Central memory CD8-positive, alpha-beta T cell (primary cell): ENCODE measurements around the gene ZNF148.

Experiments
- ATAC-seq: fragments of 150-1000 bp; cut with Tn5 transposase; replicated peaks from 2 replicates; pipeline ENCODE4 v1.10.0; 2022; ENCODE audit warnings: mild to moderate bottlenecking, moderate FRiP score, moderate number of reproducible peaks; ENCODE audit not compliant: poor library complexity, severe bottlenecking; ENCODE audit errors: extremely low read depth
- DNase-seq, 2 donors: peaks; one replicate each; pipeline ENCODE4 v3.0.0; 2021; ENCODE audit warnings: low spot score in 2 of 2
- H3K27ac Mint-ChIP-seq: one replicate; pipeline ENCODE4 v1.8.0; 2022; ENCODE audit warnings: low read depth, mild to moderate bottlenecking, moderate library complexity, mixed read lengths
- H3K27me3 Mint-ChIP-seq: one replicate; pipeline ENCODE4 v1.8.0; 2022; ENCODE audit warnings: mixed read lengths
- H3K36me3 Mint-ChIP-seq: one replicate; pipeline ENCODE4 v1.8.0; 2022; ENCODE audit warnings: mild to moderate bottlenecking, moderate library complexity, mixed read lengths; ENCODE audit not compliant: insufficient read depth
- H3K4me1 Mint-ChIP-seq: one replicate; pipeline ENCODE4 v1.8.0; 2022; ENCODE audit warnings: mixed read lengths
- H3K4me3 Mint-ChIP-seq: one replicate; pipeline ENCODE4 v1.8.0; 2022; ENCODE audit warnings: mild to moderate bottlenecking, moderate library complexity, mixed read lengths
- H3K9me3 Mint-ChIP-seq: one replicate; pipeline ENCODE4 v1.8.0; 2022; ENCODE audit warnings: mixed read lengths

ZNF148 gene

DNA sequence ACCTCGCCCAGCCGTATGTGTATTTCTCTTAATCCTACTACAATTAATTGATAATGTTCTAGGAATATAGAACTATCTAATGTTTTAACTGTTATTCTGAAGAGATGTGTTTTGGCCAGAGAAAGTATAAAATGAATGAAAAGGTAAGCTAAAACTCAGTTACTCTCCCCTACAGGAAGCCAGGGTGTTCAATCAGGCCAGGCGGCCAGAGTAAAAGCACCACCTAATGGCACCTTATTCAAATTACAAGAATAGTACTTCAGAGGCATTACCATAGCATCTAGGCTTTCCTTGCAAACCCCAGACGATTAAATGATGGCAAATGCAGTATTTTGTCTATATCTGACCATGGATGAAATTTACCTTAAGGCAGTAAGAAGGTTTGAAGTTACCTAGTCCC is 172.9 kb downstream of the ZNF148 start:
- H3K36me3 Mint-ChIP-seq = no peaks in the 10 kb centered on the region
- H3K4me3 Mint-ChIP-seq = no peak overlapping the region
- DNase-seq = no peak
- no peak for ATAC-seq
- H3K27me3 Mint-ChIP-seq = no peaks in the 10 kb centered on the region
- no peaks in the 10 kb centered on the region for H3K4me1 Mint-ChIP-seq
- H3K9me3 Mint-ChIP-seq = no peaks in the 10 kb centered on the region
- H3K27ac Mint-ChIP-seq = no peak overlapping the region

DNA sequence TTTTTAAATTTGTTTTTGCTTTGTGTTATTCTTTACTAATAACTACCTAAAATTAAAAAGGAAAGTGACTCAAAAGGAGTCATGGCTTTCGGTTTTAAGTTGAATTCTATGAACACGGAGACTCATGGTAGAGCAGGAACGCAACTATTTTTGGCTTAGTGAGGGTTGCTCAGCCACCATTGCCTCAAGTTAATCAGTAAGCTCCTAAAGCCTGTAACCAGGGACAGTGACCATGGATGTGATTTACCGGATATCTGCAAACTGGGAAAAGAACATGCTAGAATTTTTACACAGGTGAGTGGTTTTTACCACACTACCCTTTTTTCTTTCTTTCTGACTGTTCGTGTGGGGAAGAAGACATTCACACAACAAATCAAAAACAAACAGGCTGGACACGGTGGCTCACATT is 174.4 kb downstream of the ZNF148 start:
- Mint-ChIP-seq H3K27me3 (no peaks in the 10 kb centered on the region), H3K27ac (no peak overlapping the region), H3K4me1 (no peaks in the 10 kb centered on the region), H3K9me3 (no peaks in the 10 kb centered on the region), H3K4me3 (no peak overlapping the region), H3K36me3 (no peaks in the 10 kb centered on the region)
- ATAC-seq = no peak
- no peak for DNase-seq

DNA sequence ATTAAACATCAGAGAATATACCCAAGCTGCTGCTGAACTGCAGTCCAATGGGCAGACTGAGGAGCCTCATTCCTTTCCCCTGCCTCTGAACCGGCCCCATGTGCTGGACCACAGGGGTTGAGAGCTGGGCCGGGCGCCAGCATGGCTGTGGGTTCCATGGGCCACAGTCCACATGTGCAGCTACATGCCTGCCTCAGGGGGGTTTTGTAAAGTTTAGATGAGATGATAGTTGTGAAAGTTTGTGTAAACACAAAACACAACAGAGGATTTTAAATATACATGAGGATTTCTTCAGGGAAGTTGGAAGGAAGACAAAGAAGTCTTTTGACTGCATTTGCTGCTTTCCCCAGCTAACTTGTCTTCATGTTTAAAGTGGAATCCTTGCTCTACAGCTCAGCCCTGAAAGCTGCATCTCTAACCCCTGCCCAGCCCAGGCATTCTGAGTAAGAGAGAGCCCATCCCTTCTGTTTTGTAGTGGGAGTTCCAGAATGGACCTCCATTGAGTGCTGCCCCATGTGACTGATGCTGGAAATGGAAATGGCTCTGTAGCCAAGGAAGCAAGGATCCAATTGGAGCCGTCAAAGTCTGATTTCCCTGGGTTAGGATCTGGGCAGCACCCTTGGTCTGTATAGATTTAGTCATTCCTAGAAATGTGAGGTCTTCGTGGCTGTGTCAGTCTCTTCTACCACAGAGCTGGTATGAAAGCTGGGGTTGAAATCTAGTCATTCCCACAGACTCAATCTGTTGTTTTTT is 180.1 kb downstream of the ZNF148 start:
- DNase-seq (no peak), ATAC-seq (no peak)
- no peak overlapping the region for H3K27ac Mint-ChIP-seq
- no peak overlapping the region for H3K4me3 Mint-ChIP-seq
- no peaks in the 10 kb centered on the region for H3K9me3 Mint-ChIP-seq
- no peaks in the 10 kb centered on the region for H3K4me1 Mint-ChIP-seq
- H3K36me3 Mint-ChIP-seq = no peaks in the 10 kb centered on the region
- H3K27me3 Mint-ChIP-seq = no peaks in the 10 kb centered on the region

DNA sequence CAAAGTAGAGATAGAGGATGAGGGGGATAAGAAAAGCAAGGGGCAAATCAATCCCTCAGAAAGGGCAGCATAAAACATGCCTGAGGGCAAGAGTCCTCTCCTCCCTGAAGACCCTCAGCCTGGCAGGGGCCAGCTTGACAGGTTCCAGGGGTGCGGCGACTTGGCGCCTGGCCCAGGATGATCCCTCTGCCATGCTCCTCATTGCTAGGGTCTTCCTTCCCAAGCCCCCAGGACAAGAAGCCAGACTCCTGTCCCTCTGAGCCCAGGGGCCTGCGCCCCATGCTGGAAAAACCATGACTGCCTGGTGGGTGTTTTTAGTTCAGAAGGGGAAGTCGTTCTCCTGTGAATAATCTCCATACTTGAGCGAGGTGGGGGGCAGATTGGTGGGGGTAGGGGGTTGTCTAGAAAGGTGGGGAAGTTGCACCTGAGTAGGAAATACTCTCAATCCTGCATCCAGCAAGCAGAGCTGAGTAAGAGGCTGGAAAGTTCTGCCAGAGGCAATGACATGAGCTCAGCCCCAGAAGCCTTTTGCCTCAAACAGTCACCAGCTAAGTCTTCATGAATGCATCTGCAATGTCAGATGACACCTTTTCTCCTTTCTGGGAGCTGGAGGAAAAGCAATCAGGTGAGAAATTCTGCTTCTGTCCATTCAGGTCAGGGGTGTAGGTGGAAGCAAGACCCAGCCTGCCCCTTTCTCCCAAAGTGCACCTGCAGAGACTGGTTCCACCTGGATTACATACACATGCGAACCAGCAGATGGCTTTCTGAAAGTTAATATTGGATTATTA is 180.9 kb downstream of the ZNF148 start:
- Mint-ChIP-seq H3K36me3 (no peaks in the 10 kb centered on the region), H3K27me3 (no peaks in the 10 kb centered on the region), H3K9me3 (no peaks in the 10 kb centered on the region), H3K4me3 (no peak overlapping the region), H3K27ac (no peak overlapping the region), H3K4me1 (no peaks in the 10 kb centered on the region)
- ATAC-seq (no peak), DNase-seq (no peak)

DNA sequence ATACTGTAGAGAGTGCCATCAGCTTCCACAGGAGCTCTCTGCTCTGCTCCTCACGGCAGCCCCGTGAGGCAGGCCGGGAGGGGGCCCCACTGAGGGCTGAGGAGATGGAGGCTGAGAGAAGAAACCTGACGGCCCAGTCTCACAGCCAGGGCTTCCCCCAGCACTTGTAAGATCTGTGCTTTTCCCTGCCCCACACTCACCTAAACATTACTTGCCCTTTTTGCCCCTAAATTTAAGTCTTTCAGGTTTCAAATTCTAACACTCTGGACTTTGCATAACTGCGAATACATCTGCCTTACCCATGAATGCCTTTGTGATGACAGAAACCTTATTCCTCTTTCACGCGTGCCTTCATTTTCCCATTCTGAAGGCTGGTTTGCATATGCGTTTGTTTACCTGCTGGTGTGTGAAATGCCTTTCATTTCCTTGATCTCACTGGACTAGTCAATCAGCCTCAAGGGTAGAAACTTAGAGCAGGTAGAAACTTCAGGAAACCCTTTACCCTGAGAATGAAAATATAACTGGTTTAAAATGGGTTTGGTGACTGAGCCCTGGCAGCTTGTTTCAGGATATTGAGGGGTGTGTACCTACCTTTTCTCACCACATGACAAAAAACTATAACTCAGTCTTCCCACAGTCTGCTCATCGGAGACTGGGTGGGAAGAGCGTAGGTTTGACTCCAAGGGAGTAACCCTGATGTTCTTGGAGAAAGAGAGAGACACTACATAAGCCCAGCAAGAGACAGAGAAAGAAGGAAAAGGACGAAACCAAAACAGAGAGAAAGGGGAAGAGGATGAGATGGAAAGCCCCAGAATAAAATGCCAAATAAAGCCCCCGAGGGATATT is 182.7 kb downstream of the ZNF148 start:
- no peaks in the 10 kb centered on the region for H3K36me3 Mint-ChIP-seq
- H3K27me3 Mint-ChIP-seq = no peaks in the 10 kb centered on the region
- no peak overlapping the region for H3K27ac Mint-ChIP-seq
- ATAC-seq (no peak), DNase-seq (no peak)
- H3K4me1 Mint-ChIP-seq = no peaks in the 10 kb centered on the region
- no peak overlapping the region for H3K4me3 Mint-ChIP-seq
- H3K9me3 Mint-ChIP-seq = no peaks in the 10 kb centered on the region

DNA sequence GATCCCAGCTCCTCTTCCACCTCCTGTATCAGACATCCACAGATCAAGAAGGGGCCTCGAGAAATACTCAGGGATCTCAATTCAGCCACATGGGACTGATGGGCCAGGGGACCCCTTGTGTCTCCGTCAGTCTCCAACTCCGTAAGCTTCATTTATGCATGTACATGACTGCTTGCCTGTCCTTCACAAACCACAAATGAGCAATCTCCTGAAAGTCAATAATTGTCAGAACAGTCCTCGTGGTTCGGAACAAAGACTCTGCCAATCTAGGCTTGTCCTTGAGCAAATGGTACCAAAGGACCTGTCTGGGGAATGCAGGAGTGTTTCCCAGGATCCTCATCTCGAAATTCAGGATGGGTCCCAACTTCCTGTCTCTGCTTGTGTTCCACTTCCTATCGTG is 183.4 kb downstream of the ZNF148 start:
- Mint-ChIP-seq H3K36me3 (no peaks in the 10 kb centered on the region), H3K9me3 (no peaks in the 10 kb centered on the region), H3K4me1 (no peaks in the 10 kb centered on the region), H3K27me3 (no peaks in the 10 kb centered on the region), H3K27ac (no peak overlapping the region), H3K4me3 (no peak overlapping the region)
- DNase-seq (no peak), ATAC-seq (no peak)

DNA sequence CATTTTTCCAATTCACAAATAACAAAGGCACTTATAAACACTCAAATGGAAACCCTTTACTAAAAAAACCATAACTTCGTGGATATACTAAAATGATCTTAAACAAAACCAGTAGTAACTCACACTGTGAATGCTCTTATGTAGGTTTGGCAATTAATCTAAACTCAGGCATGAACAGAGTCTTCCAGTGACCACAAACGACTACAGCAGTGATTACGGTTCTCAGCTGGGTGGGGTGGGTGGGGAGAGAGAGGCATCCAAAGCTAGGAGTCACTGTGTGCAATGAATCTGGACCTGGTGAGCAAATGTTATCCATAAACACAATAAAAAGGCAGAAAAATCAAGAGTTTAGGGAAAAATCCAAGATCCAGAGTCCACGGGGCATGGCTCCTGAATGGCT is 183.9 kb downstream of the ZNF148 start:
- no peaks in the 10 kb centered on the region for H3K36me3 Mint-ChIP-seq
- H3K4me1 Mint-ChIP-seq = no peaks in the 10 kb centered on the region
- H3K9me3 Mint-ChIP-seq = no peaks in the 10 kb centered on the region
- no peak for DNase-seq
- no peak overlapping the region for H3K27ac Mint-ChIP-seq
- no peak overlapping the region for H3K4me3 Mint-ChIP-seq
- no peaks in the 10 kb centered on the region for H3K27me3 Mint-ChIP-seq
- no peak for ATAC-seq

DNA sequence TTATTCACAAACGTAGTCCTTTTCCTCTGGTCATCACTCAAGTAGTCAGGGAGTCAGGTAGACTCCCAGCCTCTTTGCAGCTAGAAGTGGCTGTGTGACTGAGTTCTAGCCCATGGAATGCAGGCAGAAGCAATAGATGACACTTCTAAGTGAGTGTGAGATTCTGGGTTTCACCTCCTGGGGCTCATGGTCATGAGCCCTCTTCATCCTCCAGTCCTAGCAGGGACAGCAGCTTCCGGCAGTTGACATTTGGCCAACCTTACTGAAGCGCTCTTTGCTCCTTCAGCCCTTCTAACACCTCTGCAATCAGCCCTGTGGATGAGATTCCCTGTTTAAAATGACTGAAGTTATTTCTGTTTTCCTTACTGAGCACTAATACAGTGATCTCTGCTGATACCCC is 184.3 kb downstream of the ZNF148 start:
- Mint-ChIP-seq H3K27ac (no peak overlapping the region), H3K4me3 (no peak overlapping the region), H3K9me3 (no peaks in the 10 kb centered on the region), H3K36me3 (no peaks in the 10 kb centered on the region), H3K4me1 (no peaks in the 10 kb centered on the region), H3K27me3 (no peaks in the 10 kb centered on the region)
- no peak for ATAC-seq
- no peak for DNase-seq

DNA sequence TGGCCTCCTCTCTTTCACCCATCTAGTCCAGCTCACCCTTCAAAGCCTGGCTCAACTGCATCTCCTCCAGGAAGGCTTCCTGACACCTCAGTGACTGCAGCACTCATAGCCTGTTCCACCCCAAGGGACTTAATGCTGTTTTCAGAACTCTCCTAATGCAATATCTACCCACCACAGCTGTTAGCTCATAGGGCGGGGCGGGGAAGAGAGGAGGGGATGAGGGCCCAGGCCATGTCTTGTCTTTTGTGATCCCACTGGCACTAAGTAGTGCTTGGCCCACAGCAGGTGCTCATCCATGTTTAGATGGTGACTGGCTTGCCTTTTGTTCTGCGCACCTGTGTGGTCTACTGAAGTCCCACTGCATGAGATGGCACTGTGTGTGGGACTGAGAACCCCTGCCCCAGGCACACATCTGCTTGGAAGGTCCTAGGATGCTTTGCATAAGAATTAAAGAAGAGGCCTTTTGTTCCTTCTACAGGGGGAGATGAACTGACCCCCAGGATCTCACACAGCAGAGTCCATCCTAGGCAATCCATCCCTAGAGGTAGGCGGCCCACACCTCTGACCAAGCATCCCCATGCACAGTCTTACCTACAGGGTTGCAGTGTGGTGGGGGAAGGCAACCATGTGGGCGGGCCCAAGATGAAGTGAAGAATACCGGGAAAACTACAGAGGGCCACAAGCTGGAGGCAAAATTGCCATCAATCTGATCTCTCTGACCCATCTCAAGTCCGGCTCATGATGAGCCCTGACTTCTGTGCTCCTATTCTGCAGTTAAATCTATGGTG is 185.6 kb downstream of the ZNF148 start:
- no peaks in the 10 kb centered on the region for H3K9me3 Mint-ChIP-seq
- no peak overlapping the region for H3K4me3 Mint-ChIP-seq
- ATAC-seq = no peak
- no peaks in the 10 kb centered on the region for H3K36me3 Mint-ChIP-seq
- no peaks in the 10 kb centered on the region for H3K4me1 Mint-ChIP-seq
- no peaks in the 10 kb centered on the region for H3K27me3 Mint-ChIP-seq
- H3K27ac Mint-ChIP-seq = no peak overlapping the region
- no peak for DNase-seq

DNA sequence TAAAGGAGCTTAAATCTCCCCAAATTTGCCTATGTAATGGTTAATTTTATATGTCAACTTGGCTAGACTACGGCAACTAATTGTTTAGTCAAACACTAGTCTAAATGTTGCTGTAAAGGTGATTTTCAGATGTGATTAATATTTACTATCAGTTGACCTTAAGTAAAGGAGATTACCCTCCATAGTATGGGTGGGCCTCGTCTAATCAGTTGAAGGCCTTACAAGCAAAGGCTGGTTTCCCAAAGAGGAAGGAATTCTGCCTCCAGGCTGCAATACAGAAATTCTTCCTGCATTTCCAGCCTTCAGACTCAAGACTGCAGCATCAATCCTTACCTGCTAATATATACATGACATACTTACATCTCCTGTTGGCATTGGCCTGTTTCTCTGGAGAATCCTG is 186.2 kb downstream of the ZNF148 start:
- no peak overlapping the region for H3K4me3 Mint-ChIP-seq
- H3K36me3 Mint-ChIP-seq = no peaks in the 10 kb centered on the region
- H3K27me3 Mint-ChIP-seq = no peaks in the 10 kb centered on the region
- H3K9me3 Mint-ChIP-seq = no peaks in the 10 kb centered on the region
- no peaks in the 10 kb centered on the region for H3K4me1 Mint-ChIP-seq
- ATAC-seq (no peak), DNase-seq (no peak)
- H3K27ac Mint-ChIP-seq = no peak overlapping the region

DNA sequence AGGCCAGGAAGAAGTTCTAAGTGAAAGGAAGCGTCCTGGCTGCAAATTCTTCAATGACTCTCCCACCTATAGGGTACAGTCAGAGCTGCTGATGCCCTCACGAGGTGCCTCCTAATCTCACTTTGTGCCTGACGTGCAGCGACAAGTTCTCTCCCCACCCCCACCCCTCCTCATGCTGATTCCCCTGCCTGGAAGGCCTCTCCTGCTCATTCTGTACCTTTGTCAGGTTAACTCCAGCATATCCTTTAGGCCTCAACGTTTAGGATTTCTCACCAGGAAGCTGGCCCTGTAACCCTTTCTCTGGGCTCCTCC is 187.6 kb downstream of the ZNF148 start:
- no peaks in the 10 kb centered on the region for H3K36me3 Mint-ChIP-seq
- DNase-seq (no peak), ATAC-seq (no peak)
- no peaks in the 10 kb centered on the region for H3K4me1 Mint-ChIP-seq
- H3K27me3 Mint-ChIP-seq = no peaks in the 10 kb centered on the region
- no peaks in the 10 kb centered on the region for H3K9me3 Mint-ChIP-seq
- H3K27ac Mint-ChIP-seq = no peak overlapping the region
- no peak overlapping the region for H3K4me3 Mint-ChIP-seq

DNA sequence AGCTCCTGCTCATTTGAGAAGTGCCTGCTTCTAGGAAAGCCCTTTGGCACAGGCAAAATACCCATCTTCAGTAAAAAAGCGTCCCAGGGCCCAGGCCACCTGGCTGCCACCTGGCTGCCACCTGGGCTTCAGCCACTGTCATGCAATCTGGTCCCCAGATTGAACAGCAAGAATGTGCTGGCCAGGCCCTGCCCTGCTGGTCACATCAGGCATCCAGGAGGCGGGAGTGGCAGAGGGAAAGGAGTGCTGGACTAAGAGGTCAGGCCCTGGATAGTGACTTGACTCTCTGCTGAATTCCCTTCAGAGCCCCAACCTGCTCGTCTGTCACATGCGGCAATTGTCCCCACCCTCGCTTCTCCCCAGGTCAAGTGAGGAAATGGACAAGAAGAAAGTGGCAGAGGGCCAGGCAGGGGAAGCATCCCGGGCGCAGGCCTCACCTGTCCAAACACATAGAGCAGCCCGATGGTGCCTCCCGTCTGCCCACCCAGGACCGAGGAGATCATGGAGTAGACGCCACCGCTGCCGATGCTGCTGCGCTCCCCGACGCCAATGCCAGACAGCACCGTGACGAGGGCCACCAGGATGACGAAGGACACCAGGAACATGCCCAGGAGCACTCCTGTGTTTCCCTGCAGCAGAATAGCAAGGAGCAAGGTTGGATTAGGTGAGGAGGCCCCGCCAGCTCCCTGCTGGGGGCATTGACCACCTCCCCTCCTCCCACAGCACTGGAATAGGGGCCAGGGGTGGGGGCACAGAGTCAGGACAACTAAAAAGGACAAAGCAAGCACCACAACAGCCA is 188.1 kb downstream of the ZNF148 start:
- Mint-ChIP-seq H3K9me3 (no peaks in the 10 kb centered on the region), H3K36me3 (no peaks in the 10 kb centered on the region), H3K27me3 (no peaks in the 10 kb centered on the region), H3K4me3 (no peak overlapping the region), H3K4me1 (no peaks in the 10 kb centered on the region), H3K27ac (no peak overlapping the region)
- no peak for ATAC-seq
- DNase-seq = no peak
